Lung (tissue), 12 donors: ENCODE results near the gene LARGE1. TPM values are rescaled to one million over a fixed set of nuclear protein-coding genes. Genes with fewer than 3 reads are reported as not detected.

Source experiments
- ATAC-seq: fragments of 200-7000 bp; cut with Tn5 transposase; one replicate; pipeline ENCODE4 v1.9.1; 2020; ENCODE audit warnings: moderate number of reproducible peaks; ENCODE audit not compliant: insufficient read depth, low FRiP score
- DNase-seq, 3 donors: peaks; one replicate each; pipeline ENCODE4 v3.0.0-alpha.2; 2013 to 2017
- H3K27ac ChIP-seq, 2 donors: one replicate each; pipeline ENCODE4 v1.5.1; 2013; ENCODE audit warnings: mild to moderate bottlenecking in 2 of 2, moderate library complexity in 2 of 2, control low read depth in 1 of 2, inconsistent platforms in 1 of 2, low read depth in 1 of 2, low read length in 1 of 2
- H3K27me3 ChIP-seq, 3 donors: one replicate each; pipeline ENCODE4 v1.5.1; 2013; ENCODE audit warnings: low read length in 2 of 3; ENCODE audit not compliant: control insufficient read depth in 3 of 3, insufficient read depth in 3 of 3
- H3K36me3 ChIP-seq, 4 donors: one replicate each; pipeline ENCODE4 v1.5.1; 2013; ENCODE audit warnings: low read length in 4 of 4, mild to moderate bottlenecking in 1 of 4, moderate library complexity in 1 of 4; ENCODE audit not compliant: control insufficient read depth in 4 of 4, insufficient read depth in 4 of 4
- H3K4me1 ChIP-seq, 5 donors: one replicate each; pipeline ENCODE4 v1.5.1; 2013; ENCODE audit warnings: low read length in 5 of 5, mild to moderate bottlenecking in 2 of 5, moderate library complexity in 1 of 5; ENCODE audit not compliant: control insufficient read depth in 5 of 5, insufficient read depth in 5 of 5
- H3K4me3 ChIP-seq: one replicate; pipeline ENCODE4 v1.5.1; 2013; ENCODE audit warnings: mild to moderate bottlenecking, control low read depth, moderate library complexity
- H3K9ac ChIP-seq, 2 donors: one replicate each; pipeline ENCODE4 v1.5.1; 2013; ENCODE audit warnings: low read length in 2 of 2, control low read depth in 1 of 2; ENCODE audit not compliant: insufficient read depth in 1 of 2
- H3K9me3 ChIP-seq, 4 donors: one replicate each; pipeline ENCODE4 v1.5.1; 2013; ENCODE audit warnings: low read length in 3 of 4, mild to moderate bottlenecking in 1 of 4, moderate library complexity in 1 of 4; ENCODE audit not compliant: control insufficient read depth in 4 of 4, insufficient read depth in 3 of 4
- CTCF ChIP-seq: IDR thresholded peaks from 2 replicates; pipeline ENCODE4 v1.5.1; 2012; ENCODE audit warnings: mild to moderate bottlenecking; ENCODE audit errors: control extremely low read depth, extremely low read depth
- WGBS, 2 donors: extraction: QIAGEN DNeasy Blood & Tissue Kit; methylation state at CpG; one replicate each; pipeline ENCODE4 v1.1.7; 2013; 5-methylcytosine and 5-hydroxymethylcytosine counted together
- polyA plus RNA-seq, 2 donors: library from polyadenylated mRNA; stranded (reverse); fragments of 200-250 nt; gene quantifications; one replicate each; pipeline ENCODE4 v1.2.1, GENCODE V29; 2013
- total RNA-seq, 2 donors: library from RNA; depleted of rRNA in 1 of 2; stranded (reverse); fragments of >200 nt in 1 of 2; gene quantifications; one replicate each; pipeline ENCODE4 v1.2.1, GENCODE V29; 2014 to 2021
- donor health status: control.
- donor health status: control.
- donor health status: Bipolar disorder and iron deficiency.
- donor health status: healthy.
- donor health status: DM: yes; HTN: yes; CAD: no.

The LARGE1 gene
- total and polyA plus RNA-seq, 4 donors, result 2.9 to 41.1 (median 15.4) TPM

GRCh38 chr22:33288078-33288477 lies 632.2 kb downstream of the LARGE1 start:
- H3K9ac ChIP-seq, result no peak overlapping the region
- TF ChIP-seq CTCF, result no peak
- no peaks in the 10 kb centered on the region for H3K36me3 ChIP-seq
- no peak overlapping the region for H3K4me3 ChIP-seq
- no peak overlapping the region for H3K27ac ChIP-seq
- H3K9me3 ChIP-seq, result no peaks in the 10 kb centered on the region
- ATAC-seq (no peak), DNase-seq (no peak)
- H3K27me3 ChIP-seq, result no peaks in the 10 kb centered on the region
- no peaks in the 10 kb centered on the region for H3K4me1 ChIP-seq
- 89 to 95% methylated on average over 3 of the region's 3 CpGs for WGBS, 2 donors

GRCh38 chr22:33275073-33275443 lies 645.2 kb downstream of the LARGE1 start:
- WGBS, 2 donors, result 93 to 95% methylated on average over 2 of the region's 2 CpGs
- no peak for ATAC-seq
- no peak for TF ChIP-seq CTCF

GRCh38 chr22:33274214-33275072 lies 645.8 kb downstream of the LARGE1 start:
- DNase-seq (no peak), ATAC-seq (no peak)
- Histone ChIP-seq H3K4me1 (peaks cover 0 to 5% (median 0%) of the 10 kb centered on the region in 5 donors), H3K9me3 (no peaks in the 10 kb centered on the region), H3K27me3 (no peaks in the 10 kb centered on the region), H3K27ac (no peak overlapping the region), H3K9ac (no peak overlapping the region), H3K36me3 (peaks cover 0 to 12% (median under 1%) of the 10 kb centered on the region in 4 donors), H3K4me3 (no peak overlapping the region)
- 94% methylated on average over 20 of the region's 20 CpGs for WGBS, 2 donors
- TF ChIP-seq CTCF, result no peak

More at GRCh38 chr22:33275073-33275443, 645.2 kb downstream of the LARGE1 start:
- H3K27me3 ChIP-seq, result no peaks in the 10 kb centered on the region
- DNase-seq, result no peak
- H3K36me3 ChIP-seq, result peaks cover 0 to 12% (median under 1%) of the 10 kb centered on the region in 4 donors
- H3K4me3 ChIP-seq, result no peak overlapping the region
- no peak overlapping the region for H3K27ac ChIP-seq
- H3K9me3 ChIP-seq, result no peaks in the 10 kb centered on the region
- no peak overlapping the region for H3K9ac ChIP-seq
- peaks cover 0 to 5% (median 0%) of the 10 kb centered on the region in 5 donors for H3K4me1 ChIP-seq
